SK-N-SH (cell line): ENCODE results near the gene ATP6V1F. TPM values are rescaled to one million over a fixed set of nuclear protein-coding genes. Genes with fewer than 3 reads are reported as not detected.

Experiments
- CTCF ChIA-PET: fragments of 300-600, 350-600 bp; formaldehyde crosslinking; extraction: SDS; loops from one replicate; lab custom pipeline; 2021; lab: Yijun Ruan, JAX
- POLR2A ChIA-PET: fragments of 350-600 bp; sonication (Branson Sonifier 250); formaldehyde crosslinking; extraction: SDS; loops from one replicate; lab custom pipeline; 2020; ENCODE audit warnings: antibody characterized with exemption, inconsistent platforms; lab: Yijun Ruan, JAX
- DNase-seq: peaks from one replicate; pipeline ENCODE4 v3.0.0; 2012
- H2AFZ ChIP-seq: fragments of 200-600 bp; sonication (generic); 2 replicates; pipeline ENCODE4 v1.8.1; 2016; ENCODE audit warnings: antibody characterized with exemption, mild to moderate bottlenecking, low read depth
- H3F3A ChIP-seq: fragments of 200-600 bp; sonication (generic); replicated peaks from 2 replicates; pipeline ENCODE3; 2016; ENCODE audit warnings: antibody characterized with exemption, mild to moderate bottlenecking; ENCODE audit not compliant: insufficient read depth
- H3K27ac ChIP-seq, 2 experiments: fragments of 200-500 bp in 1 of 2; fragments of 200-600 bp in 1 of 2; sonication (Bioruptor generic) in 1 of 2; sonication (generic), shearing (Covaris generic) in 1 of 2; 2 replicates each; pipeline versions ENCODE4 v1.5.1 to v1.6.1; 2014 to 2016; ENCODE audit warnings: low read depth in 2 of 2, inconsistent platforms in 1 of 2, low read length in 1 of 2, mild to moderate bottlenecking in 1 of 2, mixed read lengths in 1 of 2
- H3K27me3 ChIP-seq: fragments of 200-600 bp; sonication (generic), shearing (Covaris generic); 2 replicates; pipeline ENCODE4 v1.6.1; 2016; ENCODE audit warnings: mixed run types; ENCODE audit not compliant: insufficient read depth
- H3K36me3 ChIP-seq, 2 experiments: fragments of 200-500 bp in 1 of 2; fragments of 200-600 bp in 1 of 2; sonication (Bioruptor generic) in 1 of 2; sonication (generic) in 1 of 2; replicated peaks in 1 of 2; 2 replicates each; pipeline versions ENCODE3 to v1.5.1; 2014 to 2016; ENCODE audit warnings: low read length in 1 of 2, mild to moderate bottlenecking in 1 of 2; ENCODE audit not compliant: insufficient read depth in 2 of 2, control insufficient read depth in 1 of 2
- H3K4me1 ChIP-seq, 2 experiments: fragments of 200-500 bp in 1 of 2; fragments of 200-600 bp in 1 of 2; sonication (Bioruptor generic) in 1 of 2; sonication (generic), shearing (Covaris generic) in 1 of 2; 2 replicates each; pipeline versions ENCODE4 v1.5.1 to v1.6.1; 2014 to 2016; ENCODE audit warnings: low read depth in 1 of 2, low read length in 1 of 2, mixed run types in 1 of 2; ENCODE audit not compliant: insufficient read depth in 2 of 2, control insufficient read depth in 1 of 2
- H3K4me2 ChIP-seq: fragments of 200-600 bp; sonication (generic), shearing (Covaris generic); 2 replicates; pipeline ENCODE4 v1.6.1; 2017; ENCODE audit warnings: mixed run types
- H3K4me3 ChIP-seq, 2 experiments: fragments of 200-500 bp in 1 of 2; fragments of 200-600 bp in 1 of 2; sonication (Bioruptor generic) in 1 of 2; sonication (generic), shearing (Covaris generic) in 1 of 2; 2 replicates each; pipeline versions ENCODE4 v1.5.1 to v1.8.1; 2014 to 2016; ENCODE audit warnings: low read depth in 2 of 2, inconsistent platforms in 1 of 2, low read length in 1 of 2, mild to moderate bottlenecking in 1 of 2, mixed read lengths in 1 of 2, moderate library complexity in 1 of 2
- H3K79me2 ChIP-seq: fragments of 200-600 bp; sonication (generic); 2 replicates; pipeline ENCODE4 v1.8.1; 2017; ENCODE audit warnings: mild to moderate bottlenecking; ENCODE audit not compliant: insufficient read depth
- H3K9ac ChIP-seq: fragments of 200-600 bp; sonication (generic); 2 replicates; pipeline ENCODE4 v1.6.1; 2017; ENCODE audit warnings: mixed run types
- H3K9me2 ChIP-seq: fragments of 200-600 bp; sonication (generic); 2 replicates; pipeline ENCODE4 v1.6.1; 2017; ENCODE audit warnings: mixed run types
- H3K9me3 ChIP-seq: fragments of 200-600 bp; sonication (generic); 2 replicates; pipeline ENCODE4 v1.6.1; 2017; ENCODE audit warnings: mixed run types, mild to moderate bottlenecking, moderate library complexity
- H4K20me1 ChIP-seq: fragments of 200-600 bp; sonication (generic); 2 replicates; pipeline ENCODE4 v1.6.1; 2017; ENCODE audit warnings: mild to moderate bottlenecking, mixed run types; ENCODE audit not compliant: insufficient read depth
- CHD2 ChIP-seq: fragments of 150-350 bp; IDR thresholded peaks from 2 replicates; pipeline ENCODE4 v1.6.1; 2018; ENCODE audit warnings: low read length; ENCODE audit not compliant: partially characterized antibody
- EP300 ChIP-seq, 2 experiments: IDR thresholded peaks; 2 replicates each; pipeline versions ENCODE4 v1.4.0 to v1.6.1; 2012; ENCODE audit warnings: borderline replicate concordance in 1 of 2, low read depth in 1 of 2, low read length in 1 of 2
- FOSL2 ChIP-seq: IDR thresholded peaks from 2 replicates; pipeline ENCODE4 v1.4.0; 2012; ENCODE audit warnings: low read depth, mild to moderate bottlenecking, moderate library complexity, borderline replicate concordance
- JUND ChIP-seq: IDR thresholded peaks from 2 replicates; pipeline ENCODE4 v1.4.0; 2012
- RFX5 ChIP-seq: IDR thresholded peaks from 2 replicates; pipeline ENCODE4 v1.6.1; 2012; ENCODE audit warnings: mild to moderate bottlenecking, improper control_type of control experiment, low read length
- SIN3A ChIP-seq: IDR thresholded peaks from 2 replicates; pipeline ENCODE4 v1.6.1; 2012; ENCODE audit warnings: low read depth, mild to moderate bottlenecking, low read length, moderate library complexity, borderline replicate concordance
- TCF12 ChIP-seq: IDR thresholded peaks from 2 replicates; pipeline ENCODE4 v1.4.0; 2012
- TEAD4 ChIP-seq: IDR thresholded peaks from 2 replicates; pipeline ENCODE4 v1.4.0; 2012; ENCODE audit warnings: mild to moderate bottlenecking, borderline replicate concordance; ENCODE audit not compliant: insufficient read depth
- YY1 ChIP-seq: IDR thresholded peaks from 2 replicates; pipeline ENCODE4 v1.4.0; 2012; ENCODE audit warnings: low read depth, mild to moderate bottlenecking
- WGBS: methylation state at CpG from one replicate; pipeline ENCODE4 v1.1.6; 2017; ENCODE audit warnings: low lambda C conversion rate; 5-methylcytosine and 5-hydroxymethylcytosine counted together
- polyA plus RNA-seq, 3 experiments: library from polyadenylated mRNA; depleted of rRNA; stranded (reverse); fragments of >200 nt; gene quantifications; 2 replicates each; pipeline ENCODE4 v1.2.3, GENCODE V29; 2012
- TF ChIP-seq, protein P1 (sequence below): IDR thresholded peaks from 2 replicates; pipeline ENCODE4 v1.6.1; 2012; ENCODE audit warnings: mild to moderate bottlenecking, low read depth, low read length, moderate library complexity
- TF ChIP-seq, protein P2 (sequence below): IDR thresholded peaks from 2 replicates; pipeline ENCODE4 v1.4.0; 2012; ENCODE audit warnings: low read depth, borderline replicate concordance
- TF ChIP-seq, protein P3 (sequence below): IDR thresholded peaks from 2 replicates; pipeline ENCODE4; 2012
- TF ChIP-seq, protein P4 (sequence below): fragments of 200-600 bp; sonication (generic); IDR thresholded peaks from 2 replicates; pipeline ENCODE4 v1.6.1; 2017; ENCODE audit warnings: antibody characterized with exemption, mild to moderate bottlenecking, moderate library complexity
- TF ChIP-seq, protein P5 (sequence below): IDR thresholded peaks from 2 replicates; pipeline ENCODE4 v1.4.0; 2012; ENCODE audit warnings: low read depth, borderline replicate concordance

Gene ATP6V1F
- polyA plus RNA-seq, 1 of the 3 experiments (the other 2 are of a cell fraction), result 495 TPM

DNA sequence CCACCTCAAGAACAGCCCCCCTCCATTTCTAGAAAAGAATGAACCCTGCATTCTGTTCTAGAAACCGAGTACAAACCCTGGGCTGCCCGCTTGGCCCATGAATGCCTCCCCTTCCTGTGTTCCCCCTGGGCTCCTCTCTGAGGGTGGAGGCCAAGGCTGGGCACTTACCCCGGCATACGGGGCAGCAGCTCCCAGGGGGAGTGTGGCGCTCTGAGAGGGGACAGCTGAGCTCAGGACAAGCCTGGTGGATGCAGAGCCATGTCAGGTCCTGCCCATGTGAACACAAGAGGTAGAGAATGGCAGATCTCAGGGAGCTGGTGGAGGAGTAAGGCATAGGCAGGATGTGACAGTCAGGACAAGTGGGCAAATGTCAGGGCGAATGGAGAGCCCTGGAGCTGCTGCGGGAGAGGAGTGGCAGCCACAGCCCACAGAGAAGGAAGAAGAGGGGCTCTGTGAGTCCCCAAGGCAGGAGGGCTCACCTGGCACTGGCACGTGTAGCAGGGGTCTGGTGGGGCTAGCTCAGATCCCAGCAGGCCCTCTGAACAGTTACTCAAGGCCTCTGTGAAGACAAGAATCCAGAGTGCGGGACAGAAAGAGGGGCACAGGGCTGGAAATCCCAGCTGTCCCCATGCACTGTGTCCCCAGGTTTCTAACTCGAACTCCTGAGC, 18.9 kb downstream of the ATP6V1F start:
- H3K4me1 ChIP-seq, result peaks cover 0 to 7% of the 10 kb centered on the region in 2 experiments; a peak in 1 of 4 replicates
- H3K9me2 ChIP-seq, result no peaks in the 10 kb centered on the region
- H3K4me3 ChIP-seq, result no peak overlapping the region
- peak; percentile 42 for DNase-seq
- no peaks in the 10 kb centered on the region for H3K9me3 ChIP-seq
- no peak overlapping the region for H3K4me2 ChIP-seq
- CTCF ChIA-PET, result interaction anchor here (1.2 to 12.3 kb wide), 18 partner anchors 8 to 455 kb away, joined by 3 to 181 read pairs (median 13); partner anchors contain the start of genes ATP6V1F, CALU, CCDC136 and GARIN1A
- POLR2A ChIA-PET, result no interaction called here
- H4K20me1 ChIP-seq, result no peaks in the 10 kb centered on the region
- H3K27me3 ChIP-seq, result no peaks in the 10 kb centered on the region
- WGBS, result 61% methylated on average over 10 of the region's 10 CpGs
- H3F3A ChIP-seq, result peaks cover 4% of the 10 kb centered on the region
- no peak overlapping the region for H2AFZ ChIP-seq
- H3K9ac ChIP-seq, result no peak overlapping the region
- no peaks in the 10 kb centered on the region for H3K79me2 ChIP-seq
- H3K36me3 ChIP-seq, result no peaks in the 10 kb centered on the region
- no peak overlapping the region for H3K27ac ChIP-seq
- TF ChIP-seq TCF12 (no peak), JUND (no peak), CHD2 (no peak), FOSL2 (no peak), YY1 (no peak), EP300 (IDR thresholded peaks at IDR 0.05; ENCODE audit: borderline replicate concordance in 1 of 2, low read depth in 1 of 2, low read length in 1 of 2) (no peak), RFX5 (no peak), TEAD4 (no peak), SIN3A (no peak)
- TF ChIP-seq, protein P1, sequence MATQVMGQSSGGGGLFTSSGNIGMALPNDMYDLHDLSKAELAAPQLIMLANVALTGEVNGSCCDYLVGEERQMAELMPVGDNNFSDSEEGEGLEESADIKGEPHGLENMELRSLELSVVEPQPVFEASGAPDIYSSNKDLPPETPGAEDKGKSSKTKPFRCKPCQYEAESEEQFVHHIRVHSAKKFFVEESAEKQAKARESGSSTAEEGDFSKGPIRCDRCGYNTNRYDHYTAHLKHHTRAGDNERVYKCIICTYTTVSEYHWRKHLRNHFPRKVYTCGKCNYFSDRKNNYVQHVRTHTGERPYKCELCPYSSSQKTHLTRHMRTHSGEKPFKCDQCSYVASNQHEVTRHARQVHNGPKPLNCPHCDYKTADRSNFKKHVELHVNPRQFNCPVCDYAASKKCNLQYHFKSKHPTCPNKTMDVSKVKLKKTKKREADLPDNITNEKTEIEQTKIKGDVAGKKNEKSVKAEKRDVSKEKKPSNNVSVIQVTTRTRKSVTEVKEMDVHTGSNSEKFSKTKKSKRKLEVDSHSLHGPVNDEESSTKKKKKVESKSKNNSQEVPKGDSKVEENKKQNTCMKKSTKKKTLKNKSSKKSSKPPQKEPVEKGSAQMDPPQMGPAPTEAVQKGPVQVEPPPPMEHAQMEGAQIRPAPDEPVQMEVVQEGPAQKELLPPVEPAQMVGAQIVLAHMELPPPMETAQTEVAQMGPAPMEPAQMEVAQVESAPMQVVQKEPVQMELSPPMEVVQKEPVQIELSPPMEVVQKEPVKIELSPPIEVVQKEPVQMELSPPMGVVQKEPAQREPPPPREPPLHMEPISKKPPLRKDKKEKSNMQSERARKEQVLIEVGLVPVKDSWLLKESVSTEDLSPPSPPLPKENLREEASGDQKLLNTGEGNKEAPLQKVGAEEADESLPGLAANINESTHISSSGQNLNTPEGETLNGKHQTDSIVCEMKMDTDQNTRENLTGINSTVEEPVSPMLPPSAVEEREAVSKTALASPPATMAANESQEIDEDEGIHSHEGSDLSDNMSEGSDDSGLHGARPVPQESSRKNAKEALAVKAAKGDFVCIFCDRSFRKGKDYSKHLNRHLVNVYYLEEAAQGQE, result no peak
- TF ChIP-seq, protein P2, sequence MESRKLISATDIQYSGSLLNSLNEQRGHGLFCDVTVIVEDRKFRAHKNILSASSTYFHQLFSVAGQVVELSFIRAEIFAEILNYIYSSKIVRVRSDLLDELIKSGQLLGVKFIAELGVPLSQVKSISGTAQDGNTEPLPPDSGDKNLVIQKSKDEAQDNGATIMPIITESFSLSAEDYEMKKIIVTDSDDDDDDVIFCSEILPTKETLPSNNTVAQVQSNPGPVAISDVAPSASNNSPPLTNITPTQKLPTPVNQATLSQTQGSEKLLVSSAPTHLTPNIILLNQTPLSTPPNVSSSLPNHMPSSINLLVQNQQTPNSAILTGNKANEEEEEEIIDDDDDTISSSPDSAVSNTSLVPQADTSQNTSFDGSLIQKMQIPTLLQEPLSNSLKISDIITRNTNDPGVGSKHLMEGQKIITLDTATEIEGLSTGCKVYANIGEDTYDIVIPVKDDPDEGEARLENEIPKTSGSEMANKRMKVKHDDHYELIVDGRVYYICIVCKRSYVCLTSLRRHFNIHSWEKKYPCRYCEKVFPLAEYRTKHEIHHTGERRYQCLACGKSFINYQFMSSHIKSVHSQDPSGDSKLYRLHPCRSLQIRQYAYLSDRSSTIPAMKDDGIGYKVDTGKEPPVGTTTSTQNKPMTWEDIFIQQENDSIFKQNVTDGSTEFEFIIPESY, result no peak
- TF ChIP-seq, protein P3, sequence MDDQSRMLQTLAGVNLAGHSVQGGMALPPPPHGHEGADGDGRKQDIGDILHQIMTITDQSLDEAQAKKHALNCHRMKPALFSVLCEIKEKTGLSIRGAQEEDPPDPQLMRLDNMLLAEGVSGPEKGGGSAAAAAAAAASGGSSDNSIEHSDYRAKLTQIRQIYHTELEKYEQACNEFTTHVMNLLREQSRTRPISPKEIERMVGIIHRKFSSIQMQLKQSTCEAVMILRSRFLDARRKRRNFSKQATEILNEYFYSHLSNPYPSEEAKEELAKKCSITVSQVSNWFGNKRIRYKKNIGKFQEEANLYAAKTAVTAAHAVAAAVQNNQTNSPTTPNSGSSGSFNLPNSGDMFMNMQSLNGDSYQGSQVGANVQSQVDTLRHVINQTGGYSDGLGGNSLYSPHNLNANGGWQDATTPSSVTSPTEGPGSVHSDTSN, result no peak
- TF ChIP-seq, protein P4, sequence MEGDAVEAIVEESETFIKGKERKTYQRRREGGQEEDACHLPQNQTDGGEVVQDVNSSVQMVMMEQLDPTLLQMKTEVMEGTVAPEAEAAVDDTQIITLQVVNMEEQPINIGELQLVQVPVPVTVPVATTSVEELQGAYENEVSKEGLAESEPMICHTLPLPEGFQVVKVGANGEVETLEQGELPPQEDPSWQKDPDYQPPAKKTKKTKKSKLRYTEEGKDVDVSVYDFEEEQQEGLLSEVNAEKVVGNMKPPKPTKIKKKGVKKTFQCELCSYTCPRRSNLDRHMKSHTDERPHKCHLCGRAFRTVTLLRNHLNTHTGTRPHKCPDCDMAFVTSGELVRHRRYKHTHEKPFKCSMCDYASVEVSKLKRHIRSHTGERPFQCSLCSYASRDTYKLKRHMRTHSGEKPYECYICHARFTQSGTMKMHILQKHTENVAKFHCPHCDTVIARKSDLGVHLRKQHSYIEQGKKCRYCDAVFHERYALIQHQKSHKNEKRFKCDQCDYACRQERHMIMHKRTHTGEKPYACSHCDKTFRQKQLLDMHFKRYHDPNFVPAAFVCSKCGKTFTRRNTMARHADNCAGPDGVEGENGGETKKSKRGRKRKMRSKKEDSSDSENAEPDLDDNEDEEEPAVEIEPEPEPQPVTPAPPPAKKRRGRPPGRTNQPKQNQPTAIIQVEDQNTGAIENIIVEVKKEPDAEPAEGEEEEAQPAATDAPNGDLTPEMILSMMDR, result no peak
- TF ChIP-seq, protein P5, sequence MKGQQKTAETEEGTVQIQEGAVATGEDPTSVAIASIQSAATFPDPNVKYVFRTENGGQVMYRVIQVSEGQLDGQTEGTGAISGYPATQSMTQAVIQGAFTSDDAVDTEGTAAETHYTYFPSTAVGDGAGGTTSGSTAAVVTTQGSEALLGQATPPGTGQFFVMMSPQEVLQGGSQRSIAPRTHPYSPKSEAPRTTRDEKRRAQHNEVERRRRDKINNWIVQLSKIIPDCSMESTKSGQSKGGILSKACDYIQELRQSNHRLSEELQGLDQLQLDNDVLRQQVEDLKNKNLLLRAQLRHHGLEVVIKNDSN, result no peak
